Measurements from ENCODE around the gene EXOC4. TPM values are rescaled to one million over a fixed set of nuclear protein-coding genes. Genes with fewer than 3 reads are reported as not detected.

Gene EXOC4
- total and polyA plus RNA-seq, 7 donors = 16.4 to 76.7 (median 50.7) TPM

- intact Hi-C loops (cut with DNase I) = no loop called here
- no peak overlapping the region for H3K4me3 ChIP-seq
- no peaks in the 10 kb centered on the region for H3K36me3 ChIP-seq
- TF ChIP-seq POLR2A (IDR thresholded peaks at IDR 0.05) (no peak), EP300 (IDR thresholded peaks at IDR 0.05) (no peak), POLR2AphosphoS5 (IDR thresholded peaks at IDR 0.05) (no peak)
- TF ChIP-seq, protein P1, sequence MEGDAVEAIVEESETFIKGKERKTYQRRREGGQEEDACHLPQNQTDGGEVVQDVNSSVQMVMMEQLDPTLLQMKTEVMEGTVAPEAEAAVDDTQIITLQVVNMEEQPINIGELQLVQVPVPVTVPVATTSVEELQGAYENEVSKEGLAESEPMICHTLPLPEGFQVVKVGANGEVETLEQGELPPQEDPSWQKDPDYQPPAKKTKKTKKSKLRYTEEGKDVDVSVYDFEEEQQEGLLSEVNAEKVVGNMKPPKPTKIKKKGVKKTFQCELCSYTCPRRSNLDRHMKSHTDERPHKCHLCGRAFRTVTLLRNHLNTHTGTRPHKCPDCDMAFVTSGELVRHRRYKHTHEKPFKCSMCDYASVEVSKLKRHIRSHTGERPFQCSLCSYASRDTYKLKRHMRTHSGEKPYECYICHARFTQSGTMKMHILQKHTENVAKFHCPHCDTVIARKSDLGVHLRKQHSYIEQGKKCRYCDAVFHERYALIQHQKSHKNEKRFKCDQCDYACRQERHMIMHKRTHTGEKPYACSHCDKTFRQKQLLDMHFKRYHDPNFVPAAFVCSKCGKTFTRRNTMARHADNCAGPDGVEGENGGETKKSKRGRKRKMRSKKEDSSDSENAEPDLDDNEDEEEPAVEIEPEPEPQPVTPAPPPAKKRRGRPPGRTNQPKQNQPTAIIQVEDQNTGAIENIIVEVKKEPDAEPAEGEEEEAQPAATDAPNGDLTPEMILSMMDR (IDR thresholded peaks at IDR 0.05) = no peak
- H3K27ac ChIP-seq = no peak overlapping the region
- H3K4me1 ChIP-seq = no peaks in the 10 kb centered on the region
- no peaks in the 10 kb centered on the region for H3K27me3 ChIP-seq
- 95 to 96% methylated on average over 4 of the region's 4 CpGs for WGBS, 2 donors
- no peak for DNase-seq
- peaks cover 0 to 5% (median 0%) of the 10 kb centered on the region in 4 donors for H3K9me3 ChIP-seq
Observed at GRCh38 chr7:133828906-133829305, 576.0 kb downstream of the EXOC4 start.

- H3K9me3 ChIP-seq = peaks cover 0 to 5% (median 0%) of the 10 kb centered on the region in 4 donors
- no peaks in the 10 kb centered on the region for H3K36me3 ChIP-seq
- no peak for DNase-seq
- intact Hi-C loops (cut with DNase I) = no loop called here
- TF ChIP-seq POLR2A (IDR thresholded peaks at IDR 0.05) (no peak), EP300 (IDR thresholded peaks at IDR 0.05) (no peak), POLR2AphosphoS5 (IDR thresholded peaks at IDR 0.05) (no peak)
- TF ChIP-seq, protein P1 (IDR thresholded peaks at IDR 0.05) = no peak
- no peak overlapping the region for H3K4me3 ChIP-seq
- 93 to 95% methylated on average over 4 of the region's 4 CpGs for WGBS, 2 donors
- no peaks in the 10 kb centered on the region for H3K4me1 ChIP-seq
- H3K27me3 ChIP-seq = no peaks in the 10 kb centered on the region
- no peak overlapping the region for H3K27ac ChIP-seq
Observed at GRCh38 chr7:133829336-133829897, 576.5 kb downstream of the EXOC4 start.

DNA sequence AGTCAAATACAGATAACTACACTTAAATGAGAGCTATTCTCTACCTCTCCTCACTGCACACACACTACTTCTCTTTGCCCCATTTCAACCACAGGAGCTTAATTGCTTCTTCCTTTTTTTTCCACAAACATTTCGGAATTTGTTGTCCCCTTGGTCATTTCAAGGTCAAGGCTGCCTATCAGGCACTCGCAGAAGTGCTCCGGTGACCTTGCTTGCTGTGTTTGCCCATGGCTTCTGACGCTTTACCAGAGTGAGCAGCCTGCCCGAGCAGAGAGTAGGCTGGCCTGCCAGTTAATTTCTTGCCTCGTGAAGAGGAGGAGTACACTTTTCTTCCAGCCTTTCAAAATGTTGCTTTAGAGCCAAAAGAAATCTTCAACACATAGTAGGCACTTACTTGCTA lies 577.2 kb downstream of the EXOC4 start:
- Histone ChIP-seq H3K27ac (no peak overlapping the region), H3K27me3 (no peaks in the 10 kb centered on the region), H3K4me3 (no peak overlapping the region), H3K36me3 (no peaks in the 10 kb centered on the region), H3K4me1 (no peaks in the 10 kb centered on the region), H3K9me3 (peaks cover 0 to 5% (median 0%) of the 10 kb centered on the region in 4 donors)
- intact Hi-C loops (cut with DNase I) = no loop called here
- TF ChIP-seq EP300 (IDR thresholded peaks at IDR 0.05) (no peak), POLR2AphosphoS5 (IDR thresholded peaks at IDR 0.05) (no peak), POLR2A (IDR thresholded peaks at IDR 0.05) (no peak)
- TF ChIP-seq, protein P1 (IDR thresholded peaks at IDR 0.05) = no peak
- DNase-seq = no peak
- 95 to 96% methylated on average over 6 of the region's 6 CpGs for WGBS, 2 donors

DNA sequence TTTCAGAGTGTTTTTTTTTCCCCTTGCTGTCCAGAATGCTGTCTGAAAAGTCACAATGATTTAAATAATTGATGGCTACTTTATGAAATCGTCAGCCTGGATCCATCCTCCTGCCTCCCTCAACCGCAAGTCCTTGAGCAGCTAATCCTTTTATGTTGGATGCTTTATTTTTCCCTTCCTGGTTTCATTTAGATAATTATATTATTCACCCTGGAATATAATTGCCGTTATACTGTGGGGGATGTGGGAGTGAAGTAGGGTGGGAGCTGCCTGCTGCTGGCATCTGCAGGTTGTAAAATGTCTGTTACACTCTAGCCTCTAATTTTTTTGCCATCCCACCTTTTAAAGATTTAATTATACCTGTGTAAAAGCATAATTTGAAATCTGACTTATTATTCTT lies 583.8 kb downstream of the EXOC4 start:
- H3K36me3 ChIP-seq = no peaks in the 10 kb centered on the region
- 81 to 86% methylated on average over 3 of the region's 3 CpGs for WGBS, 2 donors
- peaks cover 0 to 4% (median 0%) of the 10 kb centered on the region in 4 donors for H3K9me3 ChIP-seq
- H3K4me3 ChIP-seq = no peak overlapping the region
- TF ChIP-seq EP300 (IDR thresholded peaks at IDR 0.05) (no peak), POLR2A (IDR thresholded peaks at IDR 0.05) (no peak), POLR2AphosphoS5 (IDR thresholded peaks at IDR 0.05) (no peak)
- TF ChIP-seq, protein P1 (IDR thresholded peaks at IDR 0.05) = no peak
- intact Hi-C loops (cut with DNase I) = no loop called here
- no peaks in the 10 kb centered on the region for H3K27me3 ChIP-seq
- H3K27ac ChIP-seq = no peak overlapping the region
- peaks cover 0 to 15% (median 5%) of the 10 kb centered on the region in 4 donors for H3K4me1 ChIP-seq
- no peak for DNase-seq

GRCh38 chr7:133837224-133837623 lies 584.3 kb downstream of the EXOC4 start:
- H3K36me3 ChIP-seq = no peaks in the 10 kb centered on the region
- DNase-seq = no peak
- peaks cover 0 to 15% (median 5%) of the 10 kb centered on the region in 4 donors for H3K4me1 ChIP-seq
- no peak overlapping the region for H3K4me3 ChIP-seq
- TF ChIP-seq, protein P1 (IDR thresholded peaks at IDR 0.05) = no peak
- TF ChIP-seq POLR2A (IDR thresholded peaks at IDR 0.05) (no peak), EP300 (IDR thresholded peaks at IDR 0.05) (no peak), POLR2AphosphoS5 (IDR thresholded peaks at IDR 0.05) (no peak)
- H3K27me3 ChIP-seq = no peaks in the 10 kb centered on the region
- intact Hi-C loops (cut with DNase I) = no loop called here
- H3K27ac ChIP-seq = no peak overlapping the region
- H3K9me3 ChIP-seq = no peaks in the 10 kb centered on the region

Measured in sigmoid colon (tissue), 7 donors.